Measurements from ENCODE around the gene TSPAN5. TPM values are rescaled to one million over a fixed set of nuclear protein-coding genes. Genes with fewer than 3 reads are reported as not detected.
A peak's percentile ranks its signal among the peaks of the same experiment; 100 is the strongest.

TSPAN5 gene
- total RNA-seq, 1 experiment from 2014 or later = 12.4 TPM

GRCh38 chr4:98627531-98628257 lies 30.7 kb downstream of the TSPAN5 start:
- intact Hi-C loops (cut with micrococcal nuclease; ENCODE audit: unreplicated experiment) = no loop called here

DNA sequence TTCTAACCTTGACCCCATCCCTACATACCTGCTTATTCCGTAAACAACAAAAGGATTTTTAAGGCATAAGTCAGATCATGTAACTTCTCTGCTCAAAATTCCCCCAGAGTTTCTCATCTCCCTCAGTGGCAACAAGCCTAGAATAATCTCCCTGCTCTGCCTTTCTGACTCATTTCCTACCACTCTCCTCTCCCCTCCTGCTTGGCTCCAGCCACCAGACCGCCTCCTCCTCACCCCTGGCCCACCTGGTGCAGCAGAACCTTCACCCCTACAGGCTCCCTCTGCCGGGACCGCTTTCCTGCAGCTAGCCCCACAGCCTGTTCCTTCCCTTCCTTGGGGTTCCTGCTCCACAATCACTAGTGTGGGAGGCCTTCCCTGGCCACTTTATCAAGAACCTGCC lies 32.1 kb downstream of the TSPAN5 start:
- peak; percentile 52 to 91 for DNase-seq

More at GRCh38 chr4:98627531-98628257, 30.7 kb downstream of the TSPAN5 start:
- Histone ChIP-seq H2AFZ (no peak overlapping the region), H3K4me1 (replicated peaks; ENCODE audit: insufficient read depth) (peaks cover 46% of the 10 kb centered on the region), H3K9me2 (ENCODE audit: insufficient read depth) (no peaks in the 10 kb centered on the region), H3K4me2 (peak overlapping the region; percentile 15; the same call in 1 of the 2 replicates), H3K27ac (peak overlapping the region; percentile 84), H3K9me3 (ENCODE audit: insufficient read depth, low read depth) (no peaks in the 10 kb centered on the region), H3K27me3 (ENCODE audit: insufficient read depth, low read depth) (no peaks in the 10 kb centered on the region), H3F3A (ENCODE audit: insufficient read depth, low read depth) (peaks cover 26% of the 10 kb centered on the region), H3K36me3 (ENCODE audit: low read depth) (no peaks in the 10 kb centered on the region), H3K4me3 (no peak overlapping the region), H3K79me2 (ENCODE audit: low read depth) (peaks cover 62% of the 10 kb centered on the region), H4K20me1 (ENCODE audit: insufficient read depth) (no peaks in the 10 kb centered on the region)
- peak in 1 of 2 experiments; percentile 52 for DNase-seq
- CTCF ChIA-PET = interaction anchor here (0.5 kb wide), 1 partner anchor 160 kb away, joined by 4 read pairs; no protein-coding TSS in a partner anchor
- POLR2A ChIA-PET (ENCODE audit: unreplicated experiment) = no interaction called here
- no peak for TF ChIP-seq CTCF (conservative IDR thresholded peaks at IDR 0.05)
- TF ChIP-seq EZH2 (IDR thresholded peaks at IDR 0.05; ENCODE audit: low read depth) = no peak
- no TSS peak for BruUV-seq (replicated peaks)

GRCh38 chr4:98625920-98626319 lies 32.5 kb downstream of the TSPAN5 start:
- Histone ChIP-seq H3K79me2 (ENCODE audit: low read depth) (peaks cover 64% of the 10 kb centered on the region), H3K4me1 (replicated peaks; ENCODE audit: insufficient read depth) (peaks cover 46% of the 10 kb centered on the region), H3K4me2 (peak overlapping the region; percentile 75), H4K20me1 (ENCODE audit: insufficient read depth) (no peaks in the 10 kb centered on the region), H3K9me3 (ENCODE audit: insufficient read depth, low read depth) (no peaks in the 10 kb centered on the region), H3K36me3 (ENCODE audit: low read depth) (no peaks in the 10 kb centered on the region), H3K27me3 (ENCODE audit: insufficient read depth, low read depth) (no peaks in the 10 kb centered on the region), H2AFZ (no peak overlapping the region), H3K4me3 (peak overlapping the region; percentile 33; the same call in 1 of the 2 replicates), H3F3A (ENCODE audit: insufficient read depth, low read depth) (peaks cover 26% of the 10 kb centered on the region), H3K9me2 (ENCODE audit: insufficient read depth) (no peaks in the 10 kb centered on the region), H3K27ac (peak overlapping the region; percentile 84)
- peak in 1 of 2 experiments; percentile 64 for DNase-seq
- intact Hi-C loops (cut with micrococcal nuclease; ENCODE audit: unreplicated experiment) = no loop called here
- no TSS peak for BruUV-seq (replicated peaks)
- ChIA-PET CTCF (no interaction called here), POLR2A (ENCODE audit: unreplicated experiment) (no interaction called here)
- TF ChIP-seq EZH2 (IDR thresholded peaks at IDR 0.05; ENCODE audit: low read depth) = no peak
- TF ChIP-seq CTCF (conservative IDR thresholded peaks at IDR 0.05) = no peak

More for the DNA sequence above, 32.1 kb downstream of the TSPAN5 start:
- Histone ChIP-seq H3K4me1 (replicated peaks; ENCODE audit: insufficient read depth) (peaks cover 46% of the 10 kb centered on the region), H3K9me2 (ENCODE audit: insufficient read depth) (no peaks in the 10 kb centered on the region), H3K4me2 (peak overlapping the region; percentile 75), H2AFZ (no peak overlapping the region), H3K79me2 (ENCODE audit: low read depth) (peaks cover 62% of the 10 kb centered on the region), H3K27me3 (ENCODE audit: insufficient read depth, low read depth) (no peaks in the 10 kb centered on the region), H4K20me1 (ENCODE audit: insufficient read depth) (no peaks in the 10 kb centered on the region), H3K9me3 (ENCODE audit: insufficient read depth, low read depth) (no peaks in the 10 kb centered on the region), H3K27ac (peak overlapping the region; percentile 84), H3K4me3 (peak overlapping the region; percentile 33; the same call in 1 of the 2 replicates), H3K36me3 (ENCODE audit: low read depth) (no peaks in the 10 kb centered on the region), H3F3A (ENCODE audit: insufficient read depth, low read depth) (peaks cover 26% of the 10 kb centered on the region)
- TF ChIP-seq EZH2 (IDR thresholded peaks at IDR 0.05; ENCODE audit: low read depth) (no peak), CTCF (conservative IDR thresholded peaks at IDR 0.05) (no peak; the same call in 1 of the 2 replicates)
- ChIA-PET CTCF (no interaction called here), POLR2A (ENCODE audit: unreplicated experiment) (no interaction called here)
- no TSS peak for BruUV-seq (replicated peaks)
- intact Hi-C loops (cut with micrococcal nuclease; ENCODE audit: unreplicated experiment) = no loop called here
